Testis (tissue), 3 donors: Measurements from ENCODE around the gene ARMC2. TPM values are rescaled to one million over a fixed set of nuclear protein-coding genes. Genes with fewer than 3 reads are reported as not detected.

Experiments
- DNase-seq: peaks from one replicate; pipeline ENCODE4 v3.0.0-alpha.2; 2019
- H3K27ac ChIP-seq, 2 donors: fragments of 200-600 bp; sonication (generic); one replicate each; pipeline ENCODE4 v1.5.1; 2019
- H3K27me3 ChIP-seq: fragments of 200-600 bp; sonication (generic); one replicate; pipeline ENCODE4 v1.5.1; 2019
- H3K36me3 ChIP-seq: fragments of 200-600 bp; sonication (generic); one replicate; pipeline ENCODE4 v1.5.1; 2017; ENCODE audit warnings: low read depth; ENCODE audit errors: missing control alignments
- H3K4me1 ChIP-seq: fragments of 200-600 bp; sonication (generic); one replicate; pipeline ENCODE4 v1.5.1; 2019
- H3K4me3 ChIP-seq, 2 donors: fragments of 200-600 bp; sonication (generic); one replicate each; pipeline ENCODE4 v1.5.1; 2017 to 2019
- H3K9me3 ChIP-seq: fragments of 200-600 bp; sonication (generic); one replicate; pipeline ENCODE4 v1.5.1; 2017
- POLR2A ChIP-seq: fragments of 450-650 bp; IDR thresholded peaks from one replicate; pipeline ENCODE4 v1.6.1; 2017; ENCODE audit warnings: antibody characterized with exemption, mild to moderate bottlenecking, moderate library complexity
- whole genome bisulfite sequencing, 2 donors: methylation state at CpG; one replicate each; pipeline ENCODE4 v1.1.5; 2018; 5-methylcytosine and 5-hydroxymethylcytosine counted together
- intact Hi-C: fragments of 100-400 bp; cut with DNase I; formaldehyde crosslinking; loops from one replicate; pipeline ENCODE4 v1.15.1; 2023; ENCODE audit warnings: low total_unique reads
- polyA plus RNA-seq: library from polyadenylated mRNA; stranded (reverse); fragments of 350-450 nt; fragmentation: Illumina TruSeq; extraction: RNeasy Lipid Tissue Mini Kit (QIAGEN cat#74804); gene quantifications from one replicate; pipeline ENCODE4 v1.2.3, GENCODE V29; 2014; ENCODE audit warnings: low read depth, low replicate concordance; ENCODE audit not compliant: insufficient read depth
- total RNA-seq, 2 donors: library from RNA; depleted of rRNA; stranded (reverse); fragments of >200 nt; gene quantifications; one replicate each; pipeline ENCODE4 v1.2.3, GENCODE V29; 2016
- TF ChIP-seq, protein P1 (sequence below), 3 experiments: fragments of 450-650 bp in 2 of 3; fragments of 200-600 bp in 1 of 3; sonication (generic) in 1 of 3; IDR thresholded peaks; one replicate each; pipeline ENCODE4 v1.5.1; 2016 to 2019; ENCODE audit warnings: antibody characterized with exemption in 3 of 3, mild to moderate bottlenecking in 2 of 3, moderate library complexity in 1 of 3

The ARMC2 gene
- total and polyA plus RNA-seq, 3 donors from 2014 or later: 24.0 to 78.6 (median 51.4) TPM

DNA sequence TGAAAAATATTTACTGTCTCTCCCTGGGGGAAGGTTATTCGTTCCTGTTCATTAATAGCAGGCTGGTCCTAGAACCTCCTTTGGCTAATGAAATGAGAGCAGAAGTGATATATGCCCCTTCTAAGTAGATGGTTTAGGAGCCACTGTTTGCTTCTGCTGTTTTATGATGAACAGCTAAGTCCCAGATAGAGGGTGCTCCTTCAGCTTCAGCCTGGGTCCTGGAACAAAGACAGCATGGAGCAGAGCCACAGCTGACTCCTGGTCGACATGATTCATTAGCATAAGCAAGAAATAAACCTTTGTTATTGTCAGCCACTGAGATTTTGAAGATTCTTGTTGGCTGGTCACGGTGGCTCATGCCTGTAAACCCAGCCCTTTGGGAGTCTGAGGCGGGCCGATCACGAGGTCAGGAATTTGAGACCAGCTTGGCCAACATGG is 47.8 kb upstream of the ARMC2 start:
- Histone ChIP-seq H3K36me3 (no peaks in the 10 kb centered on the region), H3K27ac (no peak overlapping the region), H3K4me3 (no peak overlapping the region), H3K27me3 (no peaks in the 10 kb centered on the region), H3K4me1 (no peaks in the 10 kb centered on the region), H3K9me3 (no peaks in the 10 kb centered on the region)
- TF ChIP-seq POLR2A: no peak
- TF ChIP-seq, protein P1, sequence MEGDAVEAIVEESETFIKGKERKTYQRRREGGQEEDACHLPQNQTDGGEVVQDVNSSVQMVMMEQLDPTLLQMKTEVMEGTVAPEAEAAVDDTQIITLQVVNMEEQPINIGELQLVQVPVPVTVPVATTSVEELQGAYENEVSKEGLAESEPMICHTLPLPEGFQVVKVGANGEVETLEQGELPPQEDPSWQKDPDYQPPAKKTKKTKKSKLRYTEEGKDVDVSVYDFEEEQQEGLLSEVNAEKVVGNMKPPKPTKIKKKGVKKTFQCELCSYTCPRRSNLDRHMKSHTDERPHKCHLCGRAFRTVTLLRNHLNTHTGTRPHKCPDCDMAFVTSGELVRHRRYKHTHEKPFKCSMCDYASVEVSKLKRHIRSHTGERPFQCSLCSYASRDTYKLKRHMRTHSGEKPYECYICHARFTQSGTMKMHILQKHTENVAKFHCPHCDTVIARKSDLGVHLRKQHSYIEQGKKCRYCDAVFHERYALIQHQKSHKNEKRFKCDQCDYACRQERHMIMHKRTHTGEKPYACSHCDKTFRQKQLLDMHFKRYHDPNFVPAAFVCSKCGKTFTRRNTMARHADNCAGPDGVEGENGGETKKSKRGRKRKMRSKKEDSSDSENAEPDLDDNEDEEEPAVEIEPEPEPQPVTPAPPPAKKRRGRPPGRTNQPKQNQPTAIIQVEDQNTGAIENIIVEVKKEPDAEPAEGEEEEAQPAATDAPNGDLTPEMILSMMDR (IDR thresholded peaks at IDR 0.05): no peak
- no peak for DNase-seq
- intact Hi-C loops: no loop called here
- 79 to 82% methylated on average over 6 of the region's 6 CpGs for WGBS, 2 donors

DNA sequence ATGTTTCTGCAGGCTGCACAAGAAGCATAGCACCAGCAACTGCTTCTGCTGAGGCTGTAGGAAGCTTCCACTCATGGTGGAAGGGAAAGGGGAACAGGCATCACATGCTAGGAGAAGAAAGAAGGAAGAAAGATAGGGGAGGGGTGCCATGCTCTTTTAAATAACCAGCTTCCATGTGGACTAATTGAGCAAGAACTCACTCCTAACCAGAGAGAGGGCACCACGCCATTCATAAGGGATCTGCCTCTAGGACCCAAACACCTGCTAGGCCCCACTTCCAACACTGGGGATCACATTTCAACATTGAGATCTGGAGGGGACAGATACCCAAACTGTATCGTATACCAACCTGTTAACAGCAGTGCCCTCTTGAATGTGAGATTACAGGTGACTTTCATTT is 46.9 kb upstream of the ARMC2 start:
- intact Hi-C loops: no loop called here
- no peak overlapping the region for H3K27ac ChIP-seq
- H3K4me3 ChIP-seq: no peak overlapping the region
- WGBS, 2 donors: 87 to 88% methylated on average over 2 of the region's 2 CpGs
- no peaks in the 10 kb centered on the region for H3K36me3 ChIP-seq
- DNase-seq: no peak
- TF ChIP-seq POLR2A: no peak
- TF ChIP-seq, protein P1 (IDR thresholded peaks at IDR 0.05): no peak
- no peaks in the 10 kb centered on the region for H3K27me3 ChIP-seq
- peaks cover 4% of the 10 kb centered on the region for H3K4me1 ChIP-seq
- no peaks in the 10 kb centered on the region for H3K9me3 ChIP-seq

DNA sequence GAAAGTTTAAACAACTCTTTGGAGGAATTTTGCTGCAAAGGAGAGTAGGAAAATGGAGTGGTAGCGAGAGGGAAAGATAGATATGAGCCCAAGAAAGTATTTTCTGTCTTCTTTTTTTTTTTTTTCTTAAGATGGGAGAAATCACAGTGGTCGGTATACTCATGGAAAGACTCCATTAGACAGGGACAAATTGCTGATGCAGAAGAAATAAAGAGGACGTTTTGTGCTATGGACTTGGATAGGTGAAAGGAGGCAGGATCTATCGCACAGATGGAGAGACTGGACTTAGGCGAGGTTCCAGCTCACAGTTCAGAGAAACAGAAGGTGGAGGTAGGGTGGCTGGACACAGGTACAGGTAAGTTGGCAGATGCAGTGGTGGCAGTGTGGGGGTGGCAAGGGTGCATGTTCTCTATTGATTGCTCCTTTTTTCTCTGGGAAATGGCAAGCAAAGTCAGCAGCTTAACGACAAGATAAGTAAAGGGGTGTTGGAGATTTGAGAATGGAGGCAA is 44.2 kb upstream of the ARMC2 start:
- Histone ChIP-seq H3K27ac (no peak overlapping the region), H3K4me1 (peaks cover 4% of the 10 kb centered on the region), H3K36me3 (no peaks in the 10 kb centered on the region), H3K27me3 (no peaks in the 10 kb centered on the region), H3K9me3 (no peaks in the 10 kb centered on the region), H3K4me3 (no peak overlapping the region)
- TF ChIP-seq, protein P1 (IDR thresholded peaks at IDR 0.05): no peak
- no peak for TF ChIP-seq POLR2A
- intact Hi-C loops: no loop called here
- 85 to 91% methylated on average over 6 of the region's 6 CpGs for WGBS, 2 donors
- DNase-seq: no peak

DNA sequence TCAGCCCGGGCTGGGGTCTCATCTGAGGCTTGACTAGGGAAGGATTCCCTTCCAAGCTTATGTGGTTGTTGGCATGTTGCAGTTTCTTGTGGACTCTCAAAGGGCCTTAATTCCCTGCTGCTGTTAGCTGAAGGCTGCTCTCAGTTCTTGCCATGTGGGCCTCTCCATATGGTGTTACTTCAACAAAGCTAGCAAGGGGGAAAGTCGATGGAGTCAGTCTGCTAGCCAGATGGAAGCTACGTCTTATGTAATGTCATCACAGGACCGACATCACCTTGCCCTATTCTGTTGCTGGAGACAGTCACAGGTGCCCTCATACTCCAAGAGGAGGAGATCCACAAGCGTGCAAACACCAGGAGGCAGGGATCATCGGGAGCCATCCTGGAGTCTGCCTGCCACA is 43.3 kb upstream of the ARMC2 start:
- H3K4me3 ChIP-seq: no peak overlapping the region
- peaks cover 4% of the 10 kb centered on the region for H3K4me1 ChIP-seq
- no peaks in the 10 kb centered on the region for H3K9me3 ChIP-seq
- intact Hi-C loops: no loop called here
- TF ChIP-seq POLR2A: no peak
- TF ChIP-seq, protein P1 (IDR thresholded peaks at IDR 0.05): no peak
- no peaks in the 10 kb centered on the region for H3K36me3 ChIP-seq
- DNase-seq: no peak
- WGBS, 2 donors: 94 to 98% methylated on average over 6 of the region's 6 CpGs
- H3K27me3 ChIP-seq: no peaks in the 10 kb centered on the region
- no peak overlapping the region for H3K27ac ChIP-seq

GRCh38 chr6:108805611-108806167 is 42.5 kb upstream of the ARMC2 start:
- intact Hi-C loops: no loop called here
- no peak overlapping the region for H3K27ac ChIP-seq
- no peak for DNase-seq
- TF ChIP-seq, protein P1 (IDR thresholded peaks at IDR 0.05): no peak
- TF ChIP-seq POLR2A: no peak
- peaks cover 4% of the 10 kb centered on the region for H3K4me1 ChIP-seq
- H3K9me3 ChIP-seq: no peaks in the 10 kb centered on the region
- 31 to 47% methylated on average over 5 of the region's 5 CpGs for WGBS, 2 donors
- no peaks in the 10 kb centered on the region for H3K36me3 ChIP-seq
- H3K27me3 ChIP-seq: no peaks in the 10 kb centered on the region
- no peak overlapping the region for H3K4me3 ChIP-seq
